GM23248 (cell line): ENCODE results near the gene L3MBTL4. TPM values are rescaled to one million over a fixed set of nuclear protein-coding genes. Genes with fewer than 3 reads are reported as not detected.

Source experiments
- DNase-seq: peaks from one replicate; pipeline ENCODE4 v3.0.0-alpha.2; 2015
- H2AFZ ChIP-seq: fragments of 200-600 bp; sonication (generic); 2 replicates; pipeline ENCODE4 v1.6.1; 2016; ENCODE audit warnings: antibody characterized with exemption
- H3F3A ChIP-seq: fragments of 200-600 bp; sonication (generic); 2 replicates; pipeline ENCODE4 v1.6.1; 2016; ENCODE audit warnings: mild to moderate bottlenecking, antibody characterized with exemption, mixed run types; ENCODE audit not compliant: insufficient read depth
- H3K27ac ChIP-seq: fragments of 200-600 bp; sonication (generic); 2 replicates; pipeline ENCODE4 v1.5.1; 2016; ENCODE audit warnings: mild to moderate bottlenecking
- H3K27me3 ChIP-seq: fragments of 200-600 bp; sonication (generic); replicated peaks from 2 replicates; pipeline ENCODE4 v1.6.1; 2016; ENCODE audit warnings: mild to moderate bottlenecking; ENCODE audit not compliant: insufficient read depth
- H3K36me3 ChIP-seq: fragments of 200-600 bp; sonication (generic); 2 replicates; pipeline ENCODE4 v1.6.1; 2016; ENCODE audit warnings: low read depth, mild to moderate bottlenecking
- H3K4me1 ChIP-seq: fragments of 200-600 bp; sonication (generic); 2 replicates; pipeline ENCODE4 v1.6.1; 2016; ENCODE audit warnings: mild to moderate bottlenecking; ENCODE audit not compliant: insufficient read depth
- H3K4me2 ChIP-seq: fragments of 200-600 bp; sonication (generic); one replicate; pipeline ENCODE4 v1.6.1; 2016; ENCODE audit warnings: mild to moderate bottlenecking; ENCODE audit not compliant: unreplicated experiment
- H3K4me3 ChIP-seq: fragments of 200-600 bp; sonication (generic); 2 replicates; pipeline ENCODE4 v1.5.1; 2016; ENCODE audit warnings: mild to moderate bottlenecking
- H3K79me2 ChIP-seq: fragments of 200-600 bp; sonication (generic); 2 replicates; pipeline ENCODE4 v1.6.1; 2016; ENCODE audit warnings: mild to moderate bottlenecking; ENCODE audit not compliant: insufficient read depth
- H3K9ac ChIP-seq: fragments of 200-600 bp; sonication (generic); 2 replicates; pipeline ENCODE4 v1.6.1; 2016; ENCODE audit warnings: mild to moderate bottlenecking
- H3K9me2 ChIP-seq: fragments of 200-600 bp; sonication (generic); 2 replicates; pipeline ENCODE4 v1.6.1; 2016; ENCODE audit warnings: mixed run types, mild to moderate bottlenecking, moderate library complexity; ENCODE audit not compliant: insufficient read depth
- H3K9me3 ChIP-seq: fragments of 200-600 bp; sonication (generic); one replicate; pipeline ENCODE4 v1.6.1; 2017; ENCODE audit warnings: low read depth
- H4K20me1 ChIP-seq: fragments of 200-600 bp; sonication (generic); 2 replicates; pipeline ENCODE4 v1.6.0; 2016; ENCODE audit not compliant: insufficient read depth
- EZH2 ChIP-seq: fragments of 200-600 bp; sonication (generic); IDR thresholded peaks from 2 replicates; pipeline ENCODE4 v1.6.1; 2018; ENCODE audit warnings: antibody characterized with exemption, mild to moderate bottlenecking; ENCODE audit not compliant: insufficient read depth, poor library complexity, severe bottlenecking
- EZH2phosphoT487 ChIP-seq: fragments of 200-600 bp; sonication (generic); IDR thresholded peaks from 2 replicates; pipeline ENCODE4 v1.6.1; 2018; ENCODE audit warnings: antibody characterized with exemption, moderate library complexity, mild to moderate bottlenecking, low read depth; ENCODE audit not compliant: insufficient read depth
- WGBS, 2 experiments: methylation state at CpG; one replicate each; pipeline ENCODE4 v1.1.6; 2015 to 2017; ENCODE audit warnings: low lambda C conversion rate in 2 of 2, low coverage in 1 of 2; ENCODE audit errors: missing lambda C conversion rate in 2 of 2; 5-methylcytosine and 5-hydroxymethylcytosine counted together
- in situ Hi-C: fragments of 300-500 bp; cut with MboI; formaldehyde crosslinking; loops from 2 replicates; pipeline ENCODE4 v1.15.0; 2020
- polyA plus RNA-seq: library from polyadenylated mRNA; unstranded; fragments of >200 nt; fragmentation: Nextera tagmentation; extraction: Ambion mirVana; gene quantifications from 2 replicates; pipeline ENCODE4 v1.2.1, GENCODE V29; 2016
- total RNA-seq: library from RNA; depleted of rRNA; stranded (reverse); fragments of >200 nt; shearing (Covaris generic); gene quantifications from 2 replicates; pipeline ENCODE4 v1.2.3, GENCODE V29; 2014

Gene L3MBTL4
- total and polyA plus RNA-seq, 2 experiments from 2014 or later: not detected

DNA sequence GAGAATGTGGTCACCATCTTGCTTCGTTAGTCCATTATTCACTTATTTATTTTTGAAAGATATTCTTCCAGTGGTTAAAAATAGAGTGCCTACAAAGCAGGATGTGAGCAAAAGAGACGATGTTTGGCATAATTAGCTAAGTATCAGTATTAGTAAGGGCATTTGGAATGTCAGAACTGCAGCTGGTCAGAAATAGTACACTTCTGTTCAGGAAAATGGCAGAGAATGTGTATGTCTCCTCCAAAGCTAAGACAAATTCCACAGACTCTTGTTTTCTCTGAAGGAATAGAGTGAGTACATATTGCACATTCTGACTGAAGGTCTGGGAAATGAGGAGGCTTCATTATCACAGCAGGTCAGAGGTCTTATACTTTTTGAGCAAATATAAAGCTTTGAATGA, 209.0 kb downstream of the L3MBTL4 start:
- TF ChIP-seq EZH2 (no peak), EZH2phosphoT487 (no peak)
- Histone ChIP-seq H4K20me1 (no peaks in the 10 kb centered on the region), H3K9ac (no peak overlapping the region), H3K27me3 (no peaks in the 10 kb centered on the region), H3K9me3 (no peaks in the 10 kb centered on the region), H3K4me3 (no peak overlapping the region), H3F3A (no peaks in the 10 kb centered on the region; the same call in 1 of the 2 replicates), H3K4me1 (peaks cover 8% of the 10 kb centered on the region; the same call in 1 of the 2 replicates), H3K79me2 (no peaks in the 10 kb centered on the region), H3K4me2 (no peak overlapping the region), H2AFZ (peak overlapping the region; percentile 38; the same call in 1 of the 2 replicates), H3K9me2 (no peaks in the 10 kb centered on the region), H3K27ac (no peak overlapping the region), H3K36me3 (no peaks in the 10 kb centered on the region)
- in situ Hi-C loops: no loop called here
- DNase-seq: peak; percentile 31
- 0 to 6% methylated on average over 2 of the region's 2 CpGs for WGBS, 2 experiments

DNA sequence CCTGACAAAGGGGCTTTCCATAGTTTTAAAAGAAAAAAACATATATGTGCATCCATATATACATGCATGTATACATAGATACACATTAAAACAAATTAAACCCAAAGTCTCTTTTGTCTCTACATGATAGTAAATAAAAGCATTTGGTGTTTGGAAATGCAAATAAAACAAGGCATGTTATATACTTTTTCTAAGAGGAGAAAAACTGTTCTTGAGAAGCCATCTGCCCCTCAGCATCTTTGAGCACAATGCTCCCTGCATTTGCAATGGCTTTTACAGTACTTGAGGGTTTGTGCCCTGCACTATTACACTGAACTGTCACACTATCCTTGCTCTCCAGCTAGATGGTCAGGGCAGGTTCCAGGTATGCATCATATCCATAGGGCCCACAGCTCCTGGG, 210.2 kb downstream of the L3MBTL4 start:
- Histone ChIP-seq H3F3A (no peaks in the 10 kb centered on the region; the same call in 1 of the 2 replicates), H3K4me3 (no peak overlapping the region), H3K79me2 (no peaks in the 10 kb centered on the region), H3K27ac (no peak overlapping the region), H3K27me3 (no peaks in the 10 kb centered on the region), H3K4me1 (peaks cover 8% of the 10 kb centered on the region; the same call in 1 of the 2 replicates), H3K4me2 (no peak overlapping the region), H3K9ac (no peak overlapping the region), H3K9me2 (no peaks in the 10 kb centered on the region), H4K20me1 (no peaks in the 10 kb centered on the region), H2AFZ (no peak overlapping the region), H3K36me3 (no peaks in the 10 kb centered on the region), H3K9me3 (no peaks in the 10 kb centered on the region)
- in situ Hi-C loops: no loop called here
- no peak for DNase-seq
- TF ChIP-seq EZH2 (no peak), EZH2phosphoT487 (no peak)

DNA sequence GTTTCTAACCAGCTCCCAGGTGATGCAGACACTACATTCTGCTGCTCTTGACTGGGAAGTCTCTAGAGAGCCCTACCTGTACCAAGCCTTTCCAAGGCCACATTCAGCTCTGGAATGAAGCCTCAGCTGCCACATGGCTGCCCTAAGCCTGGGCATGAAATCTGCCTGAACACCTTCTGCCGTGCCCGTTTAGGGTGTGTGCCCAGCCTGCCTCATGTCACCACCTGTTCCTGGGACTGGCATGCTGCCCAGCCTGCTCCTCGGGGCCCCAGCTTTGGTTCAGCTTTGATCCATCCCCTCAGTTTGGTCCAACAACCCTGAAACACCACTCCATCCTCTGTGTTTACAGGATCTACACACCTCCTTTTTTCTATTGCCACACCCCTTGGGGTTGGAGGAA, 210.9 kb downstream of the L3MBTL4 start:
- Histone ChIP-seq H3K4me3 (no peak overlapping the region), H3K27ac (no peak overlapping the region), H3K27me3 (no peaks in the 10 kb centered on the region), H3F3A (no peaks in the 10 kb centered on the region; the same call in 1 of the 2 replicates), H3K9me2 (no peaks in the 10 kb centered on the region), H3K9me3 (no peaks in the 10 kb centered on the region), H3K9ac (no peak overlapping the region), H3K4me1 (peaks cover 8% of the 10 kb centered on the region; the same call in 1 of the 2 replicates), H3K79me2 (no peaks in the 10 kb centered on the region), H3K4me2 (no peak overlapping the region), H3K36me3 (no peaks in the 10 kb centered on the region), H4K20me1 (no peaks in the 10 kb centered on the region), H2AFZ (no peak overlapping the region)
- 60 to 63% methylated on average over 3 of the region's 3 CpGs for WGBS, 2 experiments
- no peak for TF ChIP-seq EZH2
- no peak for TF ChIP-seq EZH2phosphoT487
- in situ Hi-C loops: no loop called here
- DNase-seq: no peak

DNA sequence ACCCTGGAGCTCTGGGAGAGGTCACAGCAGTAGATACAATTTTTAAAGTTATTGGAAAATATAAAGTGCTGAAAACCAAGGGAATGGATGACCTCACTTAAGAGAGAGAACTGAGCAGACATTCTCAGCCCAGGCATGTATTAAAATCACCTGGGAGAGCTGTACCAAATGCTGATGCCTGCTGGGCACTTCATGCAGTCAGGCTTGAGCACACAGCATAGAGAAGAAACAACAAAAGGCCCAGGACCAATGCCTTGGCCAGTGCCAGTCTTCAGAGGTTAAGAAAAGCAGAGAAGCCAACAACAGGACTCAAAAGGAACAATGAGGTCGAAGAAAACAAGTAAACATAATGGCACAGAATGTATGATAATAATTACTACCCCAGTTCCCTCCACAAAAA, 211.8 kb downstream of the L3MBTL4 start:
- Histone ChIP-seq H4K20me1 (no peaks in the 10 kb centered on the region), H3K9me2 (no peaks in the 10 kb centered on the region), H3K36me3 (no peaks in the 10 kb centered on the region), H3K4me2 (no peak overlapping the region), H3K4me1 (peaks cover 8% of the 10 kb centered on the region; the same call in 1 of the 2 replicates), H3K4me3 (no peak overlapping the region), H3K27ac (no peak overlapping the region), H3K9ac (no peak overlapping the region), H2AFZ (no peak overlapping the region), H3F3A (no peaks in the 10 kb centered on the region; the same call in 1 of the 2 replicates), H3K9me3 (no peaks in the 10 kb centered on the region), H3K27me3 (no peaks in the 10 kb centered on the region), H3K79me2 (no peaks in the 10 kb centered on the region)
- no peak for DNase-seq
- in situ Hi-C loops: no loop called here
- TF ChIP-seq EZH2: no peak
- TF ChIP-seq EZH2phosphoT487: no peak
- 14 to 34% methylated on average over 1 of the region's 1 CpG for WGBS, 2 experiments
